ENCODE results near the gene TMTC2.

- no peak for TF ChIP-seq CTCF (IDR thresholded peaks at IDR 0.05)
- TF ChIP-seq EZH2phosphoT487 (IDR thresholded peaks at IDR 0.05) = no peak
- TF ChIP-seq EZH2 (IDR thresholded peaks at IDR 0.05) = no peak
Measured at GRCh38 chr12:82852529-82852928, 165.8 kb downstream of the TMTC2 start.
